ENCODE measurements around the gene ANKS6.

ANKS6 gene

GRCh38 chr9:98795295-98795955, 930 bp downstream of the ANKS6 start:
- Histone ChIP-seq H3K9me3 (ENCODE audit: insufficient read depth, low read length, severe bottlenecking) (no peaks in the 10 kb centered on the region), H3K4me3 (ENCODE audit: low read depth in 1 of 2, low read length in 2 of 2) (peak overlapping the region; percentile 21 to 59; a peak in 3 of 4 replicates), H2AFZ (ENCODE audit: low read depth, low read length) (peak overlapping the region; percentile 68), H3K27ac (ENCODE audit: low read length) (no peak overlapping the region), H4K20me1 (ENCODE audit: insufficient read depth, low read length) (no peaks in the 10 kb centered on the region), H3K9ac (ENCODE audit: low read depth, low read length) (peak overlapping the region; percentile 53), H3K36me3 (ENCODE audit: insufficient read depth, low read length) (no peaks in the 10 kb centered on the region), H3K4me1 (ENCODE audit: insufficient read depth, low read length) (peaks cover 20% of the 10 kb centered on the region), H3K27me3 (ENCODE audit: insufficient read depth, low read length, poor library complexity) (peaks cover 8% of the 10 kb centered on the region), H3K4me2 (ENCODE audit: insufficient read depth, low read length) (peak overlapping the region; percentile 75), H3K79me2 (ENCODE audit: insufficient read depth, low read length) (no peaks in the 10 kb centered on the region)
- ATAC-seq (ENCODE audit: insufficient read depth, low read depth): no peak
- no peak for TF ChIP-seq CTCF (IDR thresholded peaks at IDR 0.05; ENCODE audit: borderline replicate concordance, extremely low read depth, low read length, poor library complexity, severe bottlenecking)
- no peak for TF ChIP-seq EZH2 (IDR thresholded peaks at IDR 0.05; ENCODE audit: borderline replicate concordance, low read depth, low read length, severe bottlenecking)
- no peak for DNase-seq

DNA sequence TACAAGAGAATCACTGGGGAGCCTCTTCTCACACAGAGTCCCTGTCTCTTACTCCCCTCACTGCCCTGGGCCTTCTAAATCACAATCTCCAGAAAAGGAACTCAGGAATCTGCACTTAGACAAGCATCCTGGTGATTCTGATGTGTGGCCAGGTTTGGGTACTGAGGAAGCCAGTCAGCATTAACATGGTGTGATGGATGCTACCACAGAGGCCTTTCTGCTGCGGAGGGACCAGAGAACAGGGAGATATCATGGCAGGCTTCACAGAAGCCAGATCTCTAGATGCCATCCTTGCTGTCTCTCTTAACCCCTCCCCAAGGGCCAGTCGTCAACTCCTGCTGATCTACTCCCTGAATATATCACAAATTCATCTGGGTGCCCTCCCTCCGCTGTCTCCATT, 1.6 kb downstream of the ANKS6 start:
- ATAC-seq (ENCODE audit: insufficient read depth, low read depth): no peak
- no peaks in the 10 kb centered on the region for H3K9me3 ChIP-seq (ENCODE audit: insufficient read depth, low read length, severe bottlenecking)
- no peak for DNase-seq
- peaks cover 2% of the 10 kb centered on the region; the same call in 1 of the 2 replicates for H3K36me3 ChIP-seq (ENCODE audit: insufficient read depth, low read length)
- H3K4me2 ChIP-seq (ENCODE audit: insufficient read depth, low read length): peak overlapping the region; percentile 75; the same call in 1 of the 2 replicates
- H3K9ac ChIP-seq (ENCODE audit: low read depth, low read length): no peak overlapping the region
- no peak overlapping the region for H3K27ac ChIP-seq (ENCODE audit: low read length)
- H4K20me1 ChIP-seq (ENCODE audit: insufficient read depth, low read length): no peaks in the 10 kb centered on the region
- peaks cover 20% of the 10 kb centered on the region for H3K4me1 ChIP-seq (ENCODE audit: insufficient read depth, low read length)
- H2AFZ ChIP-seq (ENCODE audit: low read depth, low read length): no peak overlapping the region
- TF ChIP-seq CTCF (IDR thresholded peaks at IDR 0.05; ENCODE audit: borderline replicate concordance, extremely low read depth, low read length, poor library complexity, severe bottlenecking) (no peak), EZH2 (IDR thresholded peaks at IDR 0.05; ENCODE audit: borderline replicate concordance, low read depth, low read length, severe bottlenecking) (no peak)
- no peaks in the 10 kb centered on the region for H3K79me2 ChIP-seq (ENCODE audit: insufficient read depth, low read length)
- H3K27me3 ChIP-seq (ENCODE audit: insufficient read depth, low read length, poor library complexity): peaks cover 8% of the 10 kb centered on the region
- peak overlapping the region in 1 of 2 experiments; percentile 59; a peak in 1 of 4 replicates for H3K4me3 ChIP-seq (ENCODE audit: low read depth in 1 of 2, low read length in 2 of 2)

DNA sequence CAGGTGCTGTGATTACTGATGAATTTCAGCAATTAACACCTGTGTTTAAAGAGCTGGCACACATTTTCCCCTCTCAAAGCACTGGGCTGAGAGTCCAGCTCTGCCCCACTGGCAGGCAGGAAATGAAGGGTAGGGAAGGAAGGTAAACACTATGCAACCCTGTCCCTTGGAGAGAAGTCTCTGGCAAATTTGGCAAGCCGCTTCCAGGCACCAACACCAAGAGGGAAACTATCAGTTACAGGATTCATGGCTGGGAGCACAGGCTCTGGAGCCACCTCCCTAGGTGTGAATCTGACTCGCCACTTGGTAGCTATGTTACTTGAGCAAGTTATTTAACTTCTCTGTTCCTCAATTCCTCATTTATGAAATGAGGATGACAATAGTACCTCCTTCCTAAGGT, 3.3 kb downstream of the ANKS6 start:
- Histone ChIP-seq H3K4me2 (ENCODE audit: insufficient read depth, low read length) (no peak overlapping the region), H3K9ac (ENCODE audit: low read depth, low read length) (no peak overlapping the region), H3K9me3 (ENCODE audit: insufficient read depth, low read length, severe bottlenecking) (no peaks in the 10 kb centered on the region), H3K36me3 (ENCODE audit: insufficient read depth, low read length) (peaks cover 3% of the 10 kb centered on the region; the same call in 1 of the 2 replicates), H3K79me2 (ENCODE audit: insufficient read depth, low read length) (no peaks in the 10 kb centered on the region), H3K27ac (ENCODE audit: low read length) (no peak overlapping the region), H3K27me3 (ENCODE audit: insufficient read depth, low read length, poor library complexity) (peaks cover 8% of the 10 kb centered on the region), H4K20me1 (ENCODE audit: insufficient read depth, low read length) (no peaks in the 10 kb centered on the region), H3K4me3 (ENCODE audit: low read depth in 1 of 2, low read length in 2 of 2) (no peak overlapping the region), H3K4me1 (ENCODE audit: insufficient read depth, low read length) (peaks cover 20% of the 10 kb centered on the region), H2AFZ (ENCODE audit: low read depth, low read length) (no peak overlapping the region)
- TF ChIP-seq CTCF (IDR thresholded peaks at IDR 0.05; ENCODE audit: borderline replicate concordance, extremely low read depth, low read length, poor library complexity, severe bottlenecking) (no peak), EZH2 (IDR thresholded peaks at IDR 0.05; ENCODE audit: borderline replicate concordance, low read depth, low read length, severe bottlenecking) (no peak)
- DNase-seq (no peak), ATAC-seq (ENCODE audit: insufficient read depth, low read depth) (no peak)

Data from DND-41 (cell line).